Heart left ventricle (tissue), 16 donors: ENCODE measurements around the gene RAI1. TPM values are rescaled to one million over a fixed set of nuclear protein-coding genes. Genes with fewer than 3 reads are reported as not detected.

ENCODE experiments used
- ATAC-seq, 4 donors: fragments of 200-7000 bp; cut with Tn5 transposase; one replicate each; pipeline ENCODE4 v1.9.1; 2020 to 2022; ENCODE audit warnings: moderate library complexity in 4 of 4, mild to moderate bottlenecking in 3 of 4, moderate number of reproducible peaks in 1 of 4
- DNase-seq, 5 donors: peaks; one replicate each; pipeline ENCODE4 v3.0.0-alpha.2; 2020
- H3K27ac ChIP-seq, 12 donors: fragments of 200-600 bp; sonication (generic) in 4 of 12; one replicate each; pipeline versions ENCODE4 v1.5.0 to v1.8.0; 2016 to 2022; ENCODE audit warnings: mild to moderate bottlenecking in 2 of 12
- H3K27me3 ChIP-seq, 9 donors: fragments of 200-600 bp; sonication (generic) in 2 of 9; one replicate each; pipeline versions ENCODE4 v1.5.1 to v1.8.0; 2016 to 2022; ENCODE audit warnings: mild to moderate bottlenecking in 3 of 9
- H3K36me3 ChIP-seq, 9 donors: fragments of 200-600 bp; sonication (generic) in 2 of 9; one replicate each; pipeline versions ENCODE4 v1.5.0 to v1.8.0; 2018 to 2022; ENCODE audit warnings: mild to moderate bottlenecking in 2 of 9
- H3K4me1 ChIP-seq, 12 donors: fragments of 200-600 bp; sonication (generic) in 4 of 12; one replicate each; pipeline versions ENCODE4 v1.5.0 to v1.8.0; 2016 to 2022; ENCODE audit warnings: mild to moderate bottlenecking in 3 of 12
- H3K4me3 ChIP-seq, 12 donors: fragments of 200-600 bp; sonication (generic) in 4 of 12; one replicate each; pipeline versions ENCODE4 v1.5.0 to v1.8.0; 2017 to 2022; ENCODE audit warnings: mild to moderate bottlenecking in 9 of 12, moderate library complexity in 4 of 12
- H3K9me3 ChIP-seq, 12 donors: fragments of 200-600 bp; sonication (generic) in 4 of 12; one replicate each; pipeline versions ENCODE4 v1.5.0 to v1.8.0; 2016 to 2022; ENCODE audit warnings: mild to moderate bottlenecking in 1 of 12
- POLR2A ChIP-seq, 2 donors: fragments of 450-650 bp; IDR thresholded peaks; one replicate each; pipeline ENCODE4 v1.6.1; 2017; ENCODE audit warnings: antibody characterized with exemption in 2 of 2, mild to moderate bottlenecking in 2 of 2, moderate library complexity in 2 of 2
- WGBS, 4 donors: extraction: QIAGEN DNeasy Blood & Tissue Kit in 2 of 4; methylation state at CpG; one replicate each; pipeline versions ENCODE4 v1.1.5 to v1.1.7; 2013 to 2018; 5-methylcytosine and 5-hydroxymethylcytosine counted together
- intact Hi-C, 10 donors: fragments of 100-400 bp; cut with DNase I; formaldehyde crosslinking; loops; one replicate each; pipeline versions ENCODE4 v1.11.1 to v1.14.2; 2022
- polyA plus RNA-seq, 2 donors: library from polyadenylated mRNA; stranded (reverse); fragments of 200-250 nt; gene quantifications; one replicate each; pipeline ENCODE4 v1.2.3, GENCODE V29; 2013
- total RNA-seq, 9 donors: library from RNA; depleted of rRNA in 2 of 9; stranded (reverse); fragments of >200 nt in 2 of 9; fragmentation: NEBNext Ultra II Directional in 3 of 9; extraction: Animal tissue kit (Norgen Biotek cat#: 25700) in 3 of 9; gene quantifications; one replicate each; pipeline versions ENCODE4 v1.1.0 to v1.2.4, GENCODE V29; 2016 to 2023
- TF ChIP-seq, protein P1 (sequence below), 12 donors: fragments of 200-600 bp; sonication (generic) in 4 of 12; IDR thresholded peaks; one replicate each; pipeline versions ENCODE4 v1.5.0 to v1.8.0; 2018 to 2022; ENCODE audit warnings: antibody characterized with exemption in 12 of 12, mild to moderate bottlenecking in 5 of 12
- donor health status: ischemic (EF 13 %, LVEDD 7.1; RV severe dilation, severe dysfunction).
- donor health status: healthy with polysubstance abuse.
- donor health status: DM: no; HTN: yes; CAD: no.
- donor health status: DM: no; HTN: no; CAD: no.
- donor health status: ischemic (EF 25% LVEDD 6.9; RV normal size, moderate dysfunction).
- donor health status: ischemic (EF 25% LVEDD 5.7; RV mildly dilated, moderate dysfunction).
- donor health status: healthy.
- donor health status: DM: yes; HTN: yes; CAD: no.
- donor health status: ischemic (EF 35%, LVEDD 5.7; RV mildly dilated, moderate dysfunction).
- donor health status: nonischemic (EF 11% LVEDD 7.7; RV severe dilation, severe dysfunction).
- donor health status: DM: yes; HTN: yes; CAD: no.
- donor health status: PGD.
- donor health status: ischemic (EF 29% LVEDD 5.4; RV normal size, mild dysfunction).
- donor health status: nonischemic (EF 23%, LVEDD 6.1; RV moderate dilation, normal function).

RAI1 gene
- total and polyA plus RNA-seq, 11 donors = 15.1 to 37.2 (median 20.8) TPM

- H3K4me3 ChIP-seq = no peak overlapping the region
- ATAC-seq = no peak
- no peaks in the 10 kb centered on the region for H3K36me3 ChIP-seq
- H3K4me1 ChIP-seq = peaks cover 3 to 78% (median 47%) of the 10 kb centered on the region in 12 donors
- H3K27me3 ChIP-seq = no peaks in the 10 kb centered on the region
- intact Hi-C loops = loop anchor here in 1 of 10 donors (5.0 kb wide), 1 partner anchor 57 kb away; no protein-coding TSS in a partner anchor
- TF ChIP-seq, protein P1, sequence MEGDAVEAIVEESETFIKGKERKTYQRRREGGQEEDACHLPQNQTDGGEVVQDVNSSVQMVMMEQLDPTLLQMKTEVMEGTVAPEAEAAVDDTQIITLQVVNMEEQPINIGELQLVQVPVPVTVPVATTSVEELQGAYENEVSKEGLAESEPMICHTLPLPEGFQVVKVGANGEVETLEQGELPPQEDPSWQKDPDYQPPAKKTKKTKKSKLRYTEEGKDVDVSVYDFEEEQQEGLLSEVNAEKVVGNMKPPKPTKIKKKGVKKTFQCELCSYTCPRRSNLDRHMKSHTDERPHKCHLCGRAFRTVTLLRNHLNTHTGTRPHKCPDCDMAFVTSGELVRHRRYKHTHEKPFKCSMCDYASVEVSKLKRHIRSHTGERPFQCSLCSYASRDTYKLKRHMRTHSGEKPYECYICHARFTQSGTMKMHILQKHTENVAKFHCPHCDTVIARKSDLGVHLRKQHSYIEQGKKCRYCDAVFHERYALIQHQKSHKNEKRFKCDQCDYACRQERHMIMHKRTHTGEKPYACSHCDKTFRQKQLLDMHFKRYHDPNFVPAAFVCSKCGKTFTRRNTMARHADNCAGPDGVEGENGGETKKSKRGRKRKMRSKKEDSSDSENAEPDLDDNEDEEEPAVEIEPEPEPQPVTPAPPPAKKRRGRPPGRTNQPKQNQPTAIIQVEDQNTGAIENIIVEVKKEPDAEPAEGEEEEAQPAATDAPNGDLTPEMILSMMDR (IDR thresholded peaks at IDR 0.05) = no peak
- TF ChIP-seq POLR2A (IDR thresholded peaks at IDR 0.05) = no peak
- H3K27ac ChIP-seq = peak overlapping the region in 4 of 12 donors; percentile 3 to 83 (median 18)
- peak in 1 of 5 donors; percentile 50 for DNase-seq
- WGBS, 4 donors = 62 to 85% (median 79%) methylated on average over 17 of the region's 17 CpGs
- no peaks in the 10 kb centered on the region for H3K9me3 ChIP-seq
These were observed 67.9 kb downstream of the RAI1 start for GRCh38 chr17:17749025-17749772.

GRCh38 chr17:17749921-17750320 is 68.7 kb downstream of the RAI1 start:
- WGBS, 4 donors = 58 to 70% (median 61%) methylated on average over 6 of the region's 6 CpGs
- DNase-seq = no peak
- no peaks in the 10 kb centered on the region for H3K9me3 ChIP-seq
- no peaks in the 10 kb centered on the region for H3K36me3 ChIP-seq
- intact Hi-C loops = loop anchor here in 3 of 10 donors (5.0 kb wide), 2 partner anchors 42 to 58 kb away; no protein-coding TSS in a partner anchor
- TF ChIP-seq, protein P1 (IDR thresholded peaks at IDR 0.05) = no peak
- H3K4me1 ChIP-seq = peaks cover 3 to 85% (median 49%) of the 10 kb centered on the region in 12 donors
- ATAC-seq = no peak
- no peaks in the 10 kb centered on the region for H3K27me3 ChIP-seq
- peak overlapping the region in 4 of 12 donors; percentile 3 to 83 (median 30) for H3K27ac ChIP-seq
- H3K4me3 ChIP-seq = no peak overlapping the region

GRCh38 chr17:17750881-17751280 is 69.6 kb downstream of the RAI1 start:
- ATAC-seq (no peak), DNase-seq (no peak)
- TF ChIP-seq POLR2A (IDR thresholded peaks at IDR 0.05) = no peak
- TF ChIP-seq, protein P1 (IDR thresholded peaks at IDR 0.05) = no peak
- H3K4me3 ChIP-seq = peak overlapping the region in 1 of 12 donors; percentile 61
- intact Hi-C loops = loop anchor here in 2 of 10 donors (5.0 kb wide), 1 partner anchor 41 kb away; no protein-coding TSS in a partner anchor
- no peaks in the 10 kb centered on the region for H3K27me3 ChIP-seq
- peak overlapping the region in 11 of 12 donors; percentile 47 to 93 (median 83) for H3K27ac ChIP-seq
- no peaks in the 10 kb centered on the region for H3K36me3 ChIP-seq
- no peaks in the 10 kb centered on the region for H3K9me3 ChIP-seq
- peaks cover 3 to 91% (median 50%) of the 10 kb centered on the region in 12 donors for H3K4me1 ChIP-seq
- WGBS, 4 donors = 45 to 54% (median 51%) methylated on average over 8 of the region's 8 CpGs

DNA sequence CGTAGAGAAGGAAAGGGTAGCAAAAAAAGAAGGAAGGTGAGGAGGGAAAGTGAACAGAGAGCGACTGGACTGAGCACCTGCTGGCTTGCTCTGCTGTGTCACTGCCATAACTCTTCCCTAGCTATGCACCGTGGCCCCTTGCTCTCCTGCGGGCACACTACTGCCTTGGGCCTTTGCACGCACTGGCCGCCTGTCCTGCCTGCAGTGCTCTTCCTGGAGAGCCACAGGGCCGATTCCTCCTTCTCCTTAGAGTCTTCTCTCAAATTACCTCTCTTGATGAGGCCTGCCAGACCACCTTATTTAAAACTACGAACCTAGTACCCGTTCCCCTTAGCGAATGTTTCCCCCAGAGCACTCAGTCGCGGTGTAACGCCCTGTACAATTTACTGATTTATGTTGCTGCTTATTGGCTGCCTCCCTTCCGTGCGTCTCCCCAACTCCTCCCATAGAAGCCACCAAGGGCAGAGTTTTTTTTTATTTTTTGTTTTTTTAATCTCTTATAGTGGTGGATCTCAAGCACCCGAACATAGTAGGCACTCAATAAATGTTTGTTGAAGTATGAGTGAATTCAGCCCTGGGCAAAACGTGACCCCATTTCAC is 70.3 kb downstream of the RAI1 start:
- H3K36me3 ChIP-seq = no peaks in the 10 kb centered on the region
- ATAC-seq (no peak), DNase-seq (no peak)
- no peaks in the 10 kb centered on the region for H3K27me3 ChIP-seq
- H3K4me3 ChIP-seq = peak overlapping the region in 10 of 12 donors; percentile 26 to 61 (median 52)
- H3K27ac ChIP-seq = peak overlapping the region in 11 of 12 donors; percentile 47 to 93 (median 83)
- H3K9me3 ChIP-seq = no peaks in the 10 kb centered on the region
- no peak for TF ChIP-seq POLR2A (IDR thresholded peaks at IDR 0.05)
- 62 to 71% (median 65%) methylated on average over 17 of the region's 17 CpGs for WGBS, 4 donors
- peaks cover 3 to 91% (median 52%) of the 10 kb centered on the region in 12 donors for H3K4me1 ChIP-seq
- intact Hi-C loops = loop anchor here in 3 of 10 donors (2.0 to 5.0 kb wide), 3 partner anchors 31 to 57 kb away; no protein-coding TSS in a partner anchor
